NT2/D1 (cell line): Measurements from ENCODE around the gene SRP72.

Source experiments
- YY1 ChIP-seq: IDR thresholded peaks from 2 replicates; pipeline ENCODE4 v1.6.1; 2011; ENCODE audit not compliant: insufficient read length, insufficient read depth
- ZNF274 ChIP-seq: IDR thresholded peaks from 2 replicates; pipeline ENCODE4 v1.6.1; 2011; ENCODE audit warnings: mild to moderate bottlenecking, low read depth, low read length

DNA sequence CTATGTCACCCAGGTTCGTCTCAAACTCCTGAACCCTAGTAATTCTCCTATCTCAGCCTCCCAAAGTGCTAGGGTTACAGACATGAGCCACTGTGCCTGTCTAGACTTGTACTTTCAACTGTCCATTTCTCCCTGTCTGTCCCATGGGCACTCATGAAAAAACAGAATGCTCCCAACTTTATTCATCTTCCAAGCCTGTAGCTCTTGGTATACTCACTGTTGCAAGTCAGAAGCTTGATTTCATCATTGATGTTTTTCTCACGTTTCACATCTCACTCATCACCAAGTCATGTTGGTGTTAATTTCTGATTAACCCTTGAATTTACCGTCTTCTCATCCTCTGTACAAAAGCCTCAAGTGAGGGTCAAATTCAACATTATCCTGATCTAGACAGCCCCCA lies 7.3 kb upstream of the SRP72 start:
- TF ChIP-seq YY1 (no peak), ZNF274 (no peak)
